TTC549 (cell line): ENCODE results near the gene NUMBL.
"Not testable (repeated sequence)": the region's sequence is repeated elsewhere in the genome, so short reads cannot be mapped to it uniquely, and the experiment has no call there.

Experiments used
- FAIRE-seq: peaks from 2 replicates; lab custom pipeline; 2012; peaks lifted over from hg19 to GRCh38; lab: Jason Lieb, UNC

NUMBL gene

GRCh38 chr19:40626918-40627317, 63.5 kb downstream of the NUMBL start:
- no peak for FAIRE-seq

GRCh38 chr19:40625406-40626120, 64.9 kb downstream of the NUMBL start:
- no peak for FAIRE-seq

- not testable (repeated sequence) for FAIRE-seq
These were observed 65.9 kb downstream of the NUMBL start for GRCh38 chr19:40624369-40625153.

- FAIRE-seq, result no peak
These were observed 66.8 kb downstream of the NUMBL start for GRCh38 chr19:40623403-40624251.

GRCh38 chr19:40622773-40623075, 67.7 kb downstream of the NUMBL start:
- FAIRE-seq, result no peak

GRCh38 chr19:40621966-40622772, 68.3 kb downstream of the NUMBL start:
- no peak for FAIRE-seq

GRCh38 chr19:40621283-40621682, 69.2 kb downstream of the NUMBL start:
- FAIRE-seq, result no peak

- no peak for FAIRE-seq
These were observed 70.3 kb downstream of the NUMBL start for GRCh38 chr19:40620161-40620485.

GRCh38 chr19:40619333-40620160, 70.9 kb downstream of the NUMBL start:
- no peak for FAIRE-seq

GRCh38 chr19:40617961-40618360, 72.5 kb downstream of the NUMBL start:
- no peak for FAIRE-seq

GRCh38 chr19:40616941-40617340, 73.5 kb downstream of the NUMBL start:
- no peak for FAIRE-seq

- no peak for FAIRE-seq
These were observed 74.3 kb downstream of the NUMBL start for GRCh38 chr19:40616178-40616577.
